NCI-H1105 (cell line): ENCODE measurements around the gene PPFIA4.

Experiments
- DNase-seq: peaks from one replicate; lab custom pipeline; 2025; lab: John Stamatoyannopoulos, UW

Gene PPFIA4

DNA sequence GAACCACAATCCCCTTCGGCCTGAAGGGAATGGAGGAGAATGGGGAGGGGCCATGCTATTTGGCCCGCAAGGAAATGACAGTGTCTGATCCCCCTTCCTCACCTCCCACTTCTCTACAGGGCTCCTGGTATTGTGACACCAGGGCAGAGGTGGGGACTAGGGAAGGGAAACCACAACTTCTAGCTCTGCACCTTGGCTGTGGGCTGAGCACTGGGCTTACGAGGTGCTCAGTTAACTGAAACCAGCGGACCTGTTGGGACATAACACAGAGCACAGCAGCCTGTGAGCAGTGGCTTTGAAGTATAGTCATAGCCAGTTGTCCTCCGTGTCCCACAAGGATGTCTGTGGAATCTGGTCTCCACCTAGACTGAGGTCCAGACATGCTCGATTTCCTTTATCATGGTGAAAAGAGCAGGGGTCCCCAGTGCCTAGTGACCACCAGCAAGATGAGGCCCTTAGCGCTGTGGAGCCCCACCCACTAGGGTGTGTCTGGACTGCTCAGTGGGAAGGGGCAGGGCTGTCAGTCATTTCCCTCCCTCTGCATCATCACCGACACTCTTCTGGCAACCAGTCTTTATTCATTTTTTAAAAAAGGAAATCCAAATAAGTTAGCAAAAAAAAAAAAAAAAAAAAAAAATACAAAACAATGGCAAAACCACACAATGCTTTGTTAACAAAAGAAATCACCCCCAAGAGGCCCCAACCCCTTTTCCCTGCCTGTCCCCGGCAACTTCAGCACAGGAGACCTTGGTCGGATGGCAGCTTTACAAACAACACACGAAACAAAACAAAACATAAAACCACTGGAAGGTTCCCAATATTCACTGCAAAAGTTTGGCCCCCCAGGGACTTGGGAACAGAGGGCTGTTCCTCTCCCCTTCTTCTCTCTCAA is 56.5 kb downstream of the PPFIA4 start:
- no peak for DNase-seq

GRCh38 chr1:203083463-203083921 is 57.2 kb downstream of the PPFIA4 start:
- no peak for DNase-seq

DNA sequence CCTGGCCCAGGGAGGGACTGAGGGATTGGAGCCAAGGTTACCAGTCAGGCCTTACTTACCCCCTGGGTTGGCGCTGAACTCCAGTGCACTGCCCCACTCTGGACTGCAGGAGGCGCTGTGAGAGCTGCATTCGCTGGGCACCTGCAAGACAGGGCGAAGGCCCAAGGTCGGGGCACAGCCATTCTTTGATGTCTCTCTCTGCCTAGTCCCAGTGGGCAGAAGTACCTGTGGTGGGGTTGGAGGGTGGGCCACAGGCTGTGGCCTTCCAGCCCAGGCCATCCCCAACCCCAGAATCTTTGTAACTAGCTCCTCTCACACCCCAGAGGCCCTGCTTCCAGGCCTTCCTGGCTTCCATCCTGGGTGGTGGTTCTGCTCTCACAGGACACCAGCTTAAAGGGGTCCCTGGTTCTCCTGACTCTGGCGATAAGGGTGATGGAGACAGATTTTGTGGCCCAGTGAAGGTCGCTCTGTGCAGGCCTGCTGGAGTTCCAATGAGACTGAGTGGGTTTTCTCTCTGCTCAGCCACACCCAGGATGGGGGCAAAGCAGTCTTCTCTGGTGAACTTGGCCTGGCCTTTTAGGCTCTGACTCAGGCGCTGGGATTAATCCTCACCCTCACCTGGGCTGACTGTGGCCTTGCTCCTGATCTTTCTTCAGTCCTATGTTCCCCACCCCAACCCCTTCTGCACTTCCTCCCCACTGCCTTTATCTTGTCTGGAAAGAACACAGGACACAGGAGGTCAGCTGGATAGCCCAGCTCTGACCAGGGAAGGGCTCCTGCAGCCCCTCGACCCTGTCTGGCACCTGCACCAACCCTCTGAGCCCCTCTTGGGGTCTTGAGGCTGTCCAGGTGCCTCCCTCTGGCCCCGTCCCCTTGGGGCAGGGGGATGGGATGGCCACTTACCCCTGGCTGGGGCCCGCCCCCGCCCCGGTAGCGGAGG is 58.6 kb downstream of the PPFIA4 start:
- DNase-seq, result no peak

- no peak for DNase-seq
Observed at GRCh38 chr1:203085528-203086406, 59.5 kb downstream of the PPFIA4 start, which contains the start of gene MYOG. Gene MYOG, minus strand, starts transcription at chr1:203086012. Its CDS starts 51 bp downstream, at chr1:203085961.

DNA sequence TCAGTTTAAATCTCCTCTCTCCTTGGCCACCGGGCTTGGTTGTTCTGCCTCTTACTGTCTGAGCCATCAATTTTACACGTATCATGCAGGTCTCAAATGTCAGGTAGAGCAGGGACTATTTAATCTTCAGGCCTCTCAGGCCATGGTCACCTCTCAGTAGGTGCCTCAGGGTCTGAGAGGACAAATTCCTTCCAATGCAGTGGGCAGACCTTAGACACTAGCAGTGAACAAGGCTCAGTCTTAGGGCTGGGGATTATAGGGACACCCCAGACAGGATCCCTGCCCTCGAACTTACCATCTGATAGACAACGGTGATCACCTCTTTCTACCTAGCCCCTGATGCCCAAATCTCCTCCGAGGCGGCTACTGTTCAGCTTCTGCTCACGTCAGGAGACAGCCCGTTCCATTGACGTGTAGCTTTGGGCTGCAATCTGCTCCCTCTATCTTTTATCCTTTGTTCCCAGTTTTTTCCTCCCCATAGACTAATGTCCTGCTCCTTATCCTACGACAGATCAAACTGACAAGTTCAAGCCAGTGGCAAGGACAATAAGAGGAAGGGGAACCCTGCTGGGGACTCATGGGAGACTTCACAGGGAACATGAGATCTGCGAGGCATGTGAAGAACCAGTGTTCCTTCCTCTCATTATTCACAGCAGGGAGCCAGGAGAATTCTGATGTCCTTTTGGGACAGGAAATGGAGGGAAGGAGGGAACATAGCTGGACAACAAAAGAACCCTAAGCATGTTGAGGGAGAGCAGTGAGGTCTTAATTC is 60.9 kb downstream of the PPFIA4 start:
- DNase-seq, result no peak

- DNase-seq, result no peak
Observed at GRCh38 chr1:203088441-203088840, 62.1 kb downstream of the PPFIA4 start.

DNA sequence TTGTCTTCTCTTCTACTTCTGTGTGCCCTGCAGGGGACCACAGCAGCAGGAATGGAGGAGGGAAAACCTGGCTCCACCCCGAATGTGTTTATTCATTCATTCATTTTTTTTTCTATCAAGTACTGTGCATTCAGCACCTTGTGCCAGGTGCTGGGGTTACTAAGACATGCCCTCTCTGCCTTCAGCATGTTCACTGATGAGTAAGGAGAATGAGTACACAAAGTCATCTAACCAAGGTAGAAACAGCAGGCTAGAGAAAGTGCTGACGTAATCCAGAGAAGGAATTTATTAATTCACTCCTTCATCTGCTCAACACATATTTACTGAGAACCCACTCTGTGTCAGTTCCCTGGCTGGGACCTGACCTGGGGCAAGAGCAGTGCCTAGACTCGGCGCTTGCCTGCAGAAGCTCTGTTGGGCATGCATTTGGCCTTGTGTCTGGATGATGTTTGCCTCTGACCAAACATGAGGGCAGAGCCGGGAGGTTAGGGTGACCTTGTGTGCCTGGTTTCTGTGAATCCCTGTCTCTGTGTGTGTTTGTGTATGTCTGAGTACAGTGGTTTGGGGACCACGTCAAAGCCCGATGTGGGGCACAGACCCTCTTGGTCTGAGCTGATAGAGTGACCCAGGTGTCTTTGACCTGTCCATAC is 62.8 kb downstream of the PPFIA4 start:
- no peak for DNase-seq

DNA sequence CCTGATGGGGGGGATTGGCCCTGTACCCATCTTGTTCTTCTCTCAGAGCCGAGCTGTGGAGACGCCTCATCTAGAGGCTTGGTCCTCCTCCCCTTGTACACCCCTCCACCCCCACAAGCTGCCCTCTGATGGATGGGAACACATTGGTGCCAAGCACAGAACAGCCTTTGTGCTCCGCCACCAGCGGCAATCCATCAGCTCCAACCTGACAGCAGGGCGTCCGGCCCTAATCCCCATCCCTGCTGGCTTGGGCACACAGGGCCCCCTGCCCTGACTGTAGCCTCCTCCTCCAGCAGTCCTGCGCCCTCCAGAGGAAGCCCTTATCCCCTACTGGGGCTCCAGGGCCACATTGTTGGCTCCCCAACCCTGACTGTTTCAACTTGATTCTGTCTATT is 63.4 kb downstream of the PPFIA4 start:
- DNase-seq, result no peak

DNA sequence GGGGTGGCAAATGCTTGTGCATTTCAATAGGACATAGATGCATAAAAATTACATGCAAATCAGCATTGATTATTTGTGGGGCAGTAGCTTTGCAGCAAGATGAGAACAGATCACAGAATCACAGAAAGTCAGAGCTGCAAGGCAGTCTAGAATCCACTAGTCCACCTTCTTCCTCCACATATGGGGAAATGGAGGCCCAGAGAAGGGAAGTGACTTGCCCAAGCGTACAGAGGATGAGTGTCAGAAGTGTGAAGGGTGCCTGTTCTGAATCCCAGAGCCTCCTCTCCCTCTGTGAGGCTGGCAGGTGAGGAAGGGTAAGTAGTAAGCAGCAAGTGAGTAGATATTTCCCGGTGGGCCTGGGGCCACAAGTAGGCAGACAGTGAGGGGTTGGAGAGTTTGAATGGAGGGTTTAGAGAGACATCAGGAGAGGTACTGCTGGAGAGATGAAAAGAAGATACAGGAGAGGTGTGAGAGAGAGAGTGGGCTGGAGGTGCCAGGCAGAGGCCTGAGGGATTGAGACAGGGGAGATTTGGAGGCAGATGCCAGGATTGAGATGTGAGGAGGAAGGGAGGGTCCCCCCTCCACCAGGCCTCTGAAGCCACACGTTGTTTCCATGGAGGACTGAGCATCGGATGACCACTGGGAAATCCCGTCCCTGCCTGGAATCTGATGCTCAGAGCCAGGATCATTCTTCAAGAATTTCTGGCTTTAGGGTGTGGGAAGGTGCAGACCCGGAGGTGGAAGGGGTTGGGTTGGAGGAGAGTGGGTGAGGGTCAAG is 64.3 kb downstream of the PPFIA4 start:
- DNase-seq, result no peak

DNA sequence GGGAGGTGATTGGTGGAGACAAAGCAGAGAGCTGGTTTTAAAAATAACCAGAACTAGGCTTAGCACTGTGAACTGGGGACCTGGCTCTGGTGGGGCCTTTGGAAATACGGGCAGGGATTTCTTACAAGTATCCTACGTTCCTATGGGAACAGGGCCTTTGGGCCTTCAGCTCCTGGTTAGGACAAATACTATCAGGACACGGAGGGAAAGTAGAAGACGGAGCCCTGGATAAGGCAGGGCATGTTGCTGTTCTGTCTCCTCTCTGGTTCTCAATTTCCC is 64.8 kb downstream of the PPFIA4 start:
- no peak for DNase-seq

DNA sequence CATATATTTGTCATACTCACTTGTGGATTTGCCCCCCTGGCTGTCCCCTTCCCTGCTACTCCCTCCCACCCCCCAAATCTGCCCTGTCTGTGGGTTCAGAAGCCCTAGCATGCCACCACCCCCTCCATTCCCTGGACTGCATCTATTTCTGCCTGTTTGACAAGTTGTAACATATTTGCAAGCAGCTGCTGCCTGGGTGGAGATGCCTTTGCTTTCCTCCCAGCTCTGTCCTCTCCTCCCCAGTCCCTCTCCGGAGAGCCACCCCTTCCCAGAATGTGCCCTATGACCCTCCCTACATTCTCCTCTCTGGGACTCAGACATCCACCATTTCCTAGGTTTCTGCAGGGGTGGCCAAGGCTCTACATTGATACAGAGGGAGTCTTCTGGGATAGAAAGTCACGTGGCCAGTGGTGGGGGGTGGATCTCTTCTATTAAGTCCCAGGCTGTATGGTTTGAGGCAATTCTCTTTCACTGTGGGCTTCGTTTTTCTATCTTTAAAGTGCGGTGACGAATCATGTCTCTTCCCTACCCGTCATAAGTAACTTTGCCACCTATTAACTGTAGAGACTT is 65.6 kb downstream of the PPFIA4 start:
- no peak for DNase-seq

DNA sequence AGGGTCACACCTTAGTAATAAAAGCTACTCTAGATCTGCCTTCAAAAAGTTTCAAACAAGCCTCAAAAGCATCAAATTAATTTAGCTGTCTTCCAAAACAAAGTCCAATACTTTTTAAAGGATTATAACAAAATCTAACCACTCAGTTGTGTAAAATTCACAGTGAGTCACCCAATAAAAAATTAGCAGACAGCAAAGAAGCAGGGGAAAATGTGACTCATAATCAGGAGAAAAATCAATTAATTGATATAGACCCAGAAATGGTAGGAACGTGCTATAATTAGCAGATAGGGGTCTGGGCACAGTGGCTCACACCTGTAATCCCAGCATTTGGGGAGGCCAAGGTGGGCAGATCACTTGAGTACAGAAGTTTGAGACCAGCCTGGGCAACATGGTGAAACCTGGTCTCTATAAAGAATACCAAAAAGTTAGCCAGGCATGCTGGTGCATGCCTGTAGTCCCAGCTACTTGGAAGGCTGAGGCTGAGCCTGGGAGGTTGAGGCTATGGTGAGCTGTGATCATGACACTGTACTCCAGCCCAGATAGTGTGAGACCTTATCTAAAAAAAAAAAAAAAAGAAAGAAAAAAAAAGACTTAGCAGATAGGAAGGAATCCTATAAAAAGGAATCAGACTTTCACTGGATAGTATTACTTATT is 67.6 kb downstream of the PPFIA4 start:
- DNase-seq, result no peak

GRCh38 chr1:203095061-203095690 is 68.9 kb downstream of the PPFIA4 start:
- DNase-seq, result no peak

DNA sequence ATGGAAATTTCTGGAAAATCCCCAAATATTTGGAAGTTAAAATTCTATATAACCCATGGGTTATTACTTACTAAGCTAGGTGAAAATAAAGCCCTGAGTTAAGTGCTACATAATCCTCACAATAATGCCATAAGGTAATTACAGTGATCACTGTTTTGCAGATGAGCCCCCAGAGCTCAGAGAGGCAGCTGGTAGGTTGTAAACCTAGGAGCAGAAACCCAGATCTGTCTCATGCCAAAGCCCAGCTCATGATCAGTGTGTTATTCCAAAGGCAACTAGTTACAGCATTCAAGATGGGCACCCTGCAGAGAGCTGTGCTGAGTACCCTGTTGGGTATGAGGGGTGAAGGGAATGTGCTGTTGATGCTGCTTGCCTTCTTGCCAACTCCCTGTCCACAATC is 70.3 kb downstream of the PPFIA4 start:
- no peak for DNase-seq

DNA sequence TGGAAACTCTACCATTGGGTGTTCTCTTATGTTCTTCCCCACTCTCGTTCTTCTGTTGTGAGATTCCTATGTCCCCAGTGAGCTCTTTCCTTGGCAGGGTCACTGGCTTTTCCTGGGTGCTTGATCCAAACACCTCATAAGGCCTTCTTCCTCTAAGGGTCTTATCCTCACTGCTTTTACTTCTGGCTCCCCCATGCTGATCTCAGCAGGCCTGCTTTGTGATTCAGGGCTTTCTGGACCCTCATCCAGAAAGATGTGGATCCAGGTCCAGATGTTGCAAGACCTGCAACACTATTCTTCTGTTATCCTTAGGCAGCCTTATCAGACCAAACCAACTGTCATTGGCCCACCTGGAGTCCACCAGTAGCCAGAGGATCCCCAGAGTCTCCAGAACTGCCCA is 70.7 kb downstream of the PPFIA4 start:
- no peak for DNase-seq

GRCh38 chr1:203098445-203098844 is 72.2 kb downstream of the PPFIA4 start:
- DNase-seq, result no peak

DNA sequence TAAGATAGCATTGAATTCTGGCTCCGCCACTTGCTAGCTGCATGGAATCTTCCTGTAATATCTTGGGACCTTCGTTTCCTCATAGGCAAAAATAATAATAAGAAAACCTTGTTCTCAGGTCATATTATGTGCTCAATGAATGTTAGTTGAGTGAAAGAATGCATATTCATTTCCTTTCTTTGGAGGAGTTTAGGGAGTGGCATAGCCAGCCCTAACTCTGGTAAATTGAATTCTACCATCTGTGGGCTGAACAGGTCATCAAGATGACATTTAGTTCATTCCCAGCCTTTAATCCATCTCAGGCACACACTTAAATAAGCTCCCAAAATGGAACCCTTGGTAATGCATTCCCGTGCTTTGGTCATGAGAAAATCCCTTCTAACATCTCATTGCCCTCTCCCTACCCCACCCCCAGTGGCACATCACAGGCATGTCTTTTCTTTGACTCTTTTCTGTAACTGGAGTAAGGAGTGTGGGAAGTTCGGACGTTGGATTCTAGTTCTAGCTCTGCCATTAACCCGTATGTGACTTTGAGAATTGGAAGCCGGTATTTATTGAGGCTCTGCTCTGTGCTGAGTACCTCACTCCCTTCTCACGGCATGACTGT is 72.7 kb downstream of the PPFIA4 start:
- no peak for DNase-seq
